Esophagus muscularis mucosa (tissue), 4 donors: ENCODE measurements around the gene ERC2.

Experiments used
- EP300 ChIP-seq: sonication (generic); formaldehyde crosslinking; IDR thresholded peaks from one replicate; pipeline ENCODE4 v1.6.1; 2017; ENCODE audit warnings: antibody characterized with exemption
- POLR2A ChIP-seq: fragments of 450-650 bp; IDR thresholded peaks from one replicate; pipeline ENCODE4 v1.6.1; 2017; ENCODE audit warnings: antibody characterized with exemption, moderate library complexity, mild to moderate bottlenecking, low read depth
- TF ChIP-seq, protein P1 (sequence below), 3 experiments: fragments of 200-600 bp in 2 of 3; fragments of 450-650 bp in 1 of 3; sonication (generic) in 2 of 3; IDR thresholded peaks; one replicate each; pipeline ENCODE4 v1.5.1; 2017 to 2019; ENCODE audit warnings: antibody characterized with exemption in 3 of 3, mild to moderate bottlenecking in 2 of 3, moderate library complexity in 1 of 3

DNA sequence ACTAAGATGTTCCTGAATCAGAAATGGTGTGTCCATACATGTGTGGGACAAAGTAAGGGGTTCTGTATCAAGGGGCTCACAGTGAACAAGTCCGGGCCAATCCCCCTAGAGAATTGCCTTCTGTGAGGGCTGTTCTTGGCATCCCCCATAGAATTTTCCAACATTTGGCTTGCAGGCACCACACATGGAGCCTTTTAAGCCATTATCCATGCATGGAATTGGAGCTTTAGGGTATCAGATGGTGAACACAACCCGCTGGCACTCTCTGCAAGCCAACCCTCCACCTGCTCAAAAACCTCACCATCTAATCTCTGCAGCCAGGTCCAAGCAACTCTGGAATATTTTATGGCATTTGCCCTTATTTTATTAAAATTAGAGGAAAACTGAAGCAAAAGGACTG is 278.7 kb downstream of the ERC2 start:
- TF ChIP-seq POLR2A: no peak
- TF ChIP-seq, protein P1, sequence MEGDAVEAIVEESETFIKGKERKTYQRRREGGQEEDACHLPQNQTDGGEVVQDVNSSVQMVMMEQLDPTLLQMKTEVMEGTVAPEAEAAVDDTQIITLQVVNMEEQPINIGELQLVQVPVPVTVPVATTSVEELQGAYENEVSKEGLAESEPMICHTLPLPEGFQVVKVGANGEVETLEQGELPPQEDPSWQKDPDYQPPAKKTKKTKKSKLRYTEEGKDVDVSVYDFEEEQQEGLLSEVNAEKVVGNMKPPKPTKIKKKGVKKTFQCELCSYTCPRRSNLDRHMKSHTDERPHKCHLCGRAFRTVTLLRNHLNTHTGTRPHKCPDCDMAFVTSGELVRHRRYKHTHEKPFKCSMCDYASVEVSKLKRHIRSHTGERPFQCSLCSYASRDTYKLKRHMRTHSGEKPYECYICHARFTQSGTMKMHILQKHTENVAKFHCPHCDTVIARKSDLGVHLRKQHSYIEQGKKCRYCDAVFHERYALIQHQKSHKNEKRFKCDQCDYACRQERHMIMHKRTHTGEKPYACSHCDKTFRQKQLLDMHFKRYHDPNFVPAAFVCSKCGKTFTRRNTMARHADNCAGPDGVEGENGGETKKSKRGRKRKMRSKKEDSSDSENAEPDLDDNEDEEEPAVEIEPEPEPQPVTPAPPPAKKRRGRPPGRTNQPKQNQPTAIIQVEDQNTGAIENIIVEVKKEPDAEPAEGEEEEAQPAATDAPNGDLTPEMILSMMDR (IDR thresholded peaks at IDR 0.05): no peak
- no peak for TF ChIP-seq EP300
